Lung (tissue), 12 donors: ENCODE results near the gene SEPTIN3. TPM values are rescaled to one million over a fixed set of nuclear protein-coding genes. Genes with fewer than 3 reads are reported as not detected.

Source experiments
- ATAC-seq: fragments of 200-7000 bp; cut with Tn5 transposase; one replicate; pipeline ENCODE4 v1.9.1; 2020; ENCODE audit warnings: moderate number of reproducible peaks; ENCODE audit not compliant: insufficient read depth, low FRiP score
- DNase-seq, 3 donors: peaks; one replicate each; pipeline ENCODE4 v3.0.0-alpha.2; 2013 to 2017
- H3K27ac ChIP-seq, 2 donors: one replicate each; pipeline ENCODE4 v1.5.1; 2013; ENCODE audit warnings: mild to moderate bottlenecking in 2 of 2, moderate library complexity in 2 of 2, control low read depth in 1 of 2, inconsistent platforms in 1 of 2, low read depth in 1 of 2, low read length in 1 of 2
- H3K27me3 ChIP-seq, 3 donors: one replicate each; pipeline ENCODE4 v1.5.1; 2013; ENCODE audit warnings: low read length in 2 of 3; ENCODE audit not compliant: control insufficient read depth in 3 of 3, insufficient read depth in 3 of 3
- H3K36me3 ChIP-seq, 4 donors: one replicate each; pipeline ENCODE4 v1.5.1; 2013; ENCODE audit warnings: low read length in 4 of 4, mild to moderate bottlenecking in 1 of 4, moderate library complexity in 1 of 4; ENCODE audit not compliant: control insufficient read depth in 4 of 4, insufficient read depth in 4 of 4
- H3K4me1 ChIP-seq, 5 donors: one replicate each; pipeline ENCODE4 v1.5.1; 2013; ENCODE audit warnings: low read length in 5 of 5, mild to moderate bottlenecking in 2 of 5, moderate library complexity in 1 of 5; ENCODE audit not compliant: control insufficient read depth in 5 of 5, insufficient read depth in 5 of 5
- H3K4me3 ChIP-seq: one replicate; pipeline ENCODE4 v1.5.1; 2013; ENCODE audit warnings: mild to moderate bottlenecking, control low read depth, moderate library complexity
- H3K9ac ChIP-seq, 2 donors: one replicate each; pipeline ENCODE4 v1.5.1; 2013; ENCODE audit warnings: low read length in 2 of 2, control low read depth in 1 of 2; ENCODE audit not compliant: insufficient read depth in 1 of 2
- H3K9me3 ChIP-seq, 4 donors: one replicate each; pipeline ENCODE4 v1.5.1; 2013; ENCODE audit warnings: low read length in 3 of 4, mild to moderate bottlenecking in 1 of 4, moderate library complexity in 1 of 4; ENCODE audit not compliant: control insufficient read depth in 4 of 4, insufficient read depth in 3 of 4
- CTCF ChIP-seq: IDR thresholded peaks from 2 replicates; pipeline ENCODE4 v1.5.1; 2012; ENCODE audit warnings: mild to moderate bottlenecking; ENCODE audit errors: control extremely low read depth, extremely low read depth
- WGBS, 2 donors: extraction: QIAGEN DNeasy Blood & Tissue Kit; methylation state at CpG; one replicate each; pipeline ENCODE4 v1.1.7; 2013; 5-methylcytosine and 5-hydroxymethylcytosine counted together
- polyA plus RNA-seq, 2 donors: library from polyadenylated mRNA; stranded (reverse); fragments of 200-250 nt; gene quantifications; one replicate each; pipeline ENCODE4 v1.2.1, GENCODE V29; 2013
- total RNA-seq, 2 donors: library from RNA; depleted of rRNA in 1 of 2; stranded (reverse); fragments of >200 nt in 1 of 2; gene quantifications; one replicate each; pipeline ENCODE4 v1.2.1, GENCODE V29; 2014 to 2021
- donor health status: control.
- donor health status: control.
- donor health status: Bipolar disorder and iron deficiency.
- donor health status: healthy.
- donor health status: DM: yes; HTN: yes; CAD: no.

The SEPTIN3 gene
- total and polyA plus RNA-seq, 4 donors: 0.31 to 1.3 (median 0.56) TPM

- DNase-seq: no peak
These were observed 26.0 kb downstream of the SEPTIN3 start for GRCh38 chr22:41995211-41995610.

GRCh38 chr22:41996826-41997225, 27.6 kb downstream of the SEPTIN3 start:
- Histone ChIP-seq H3K9me3 (peaks cover 0 to 2% (median 0%) of the 10 kb centered on the region in 4 donors), H3K4me1 (peaks cover 0 to 5% (median 0%) of the 10 kb centered on the region in 5 donors), H3K27ac (no peak overlapping the region), H3K9ac (no peak overlapping the region), H3K4me3 (no peak overlapping the region), H3K36me3 (no peaks in the 10 kb centered on the region), H3K27me3 (no peaks in the 10 kb centered on the region)
- 85 to 91% methylated on average over 5 of the region's 5 CpGs for WGBS, 2 donors
- no peak for DNase-seq
- no peak for TF ChIP-seq CTCF
- no peak for ATAC-seq

More at GRCh38 chr22:41995211-41995610, 26.0 kb downstream of the SEPTIN3 start:
- H3K27me3 ChIP-seq: no peaks in the 10 kb centered on the region
- H3K27ac ChIP-seq: no peak overlapping the region
- TF ChIP-seq CTCF: no peak
- ATAC-seq: no peak
- WGBS, 2 donors: 67 to 70% methylated on average over 3 of the region's 3 CpGs
- no peak overlapping the region for H3K9ac ChIP-seq
- peaks cover 0 to 5% (median 0%) of the 10 kb centered on the region in 5 donors for H3K4me1 ChIP-seq
- no peaks in the 10 kb centered on the region for H3K9me3 ChIP-seq
- H3K4me3 ChIP-seq: no peak overlapping the region
- no peaks in the 10 kb centered on the region for H3K36me3 ChIP-seq

DNA sequence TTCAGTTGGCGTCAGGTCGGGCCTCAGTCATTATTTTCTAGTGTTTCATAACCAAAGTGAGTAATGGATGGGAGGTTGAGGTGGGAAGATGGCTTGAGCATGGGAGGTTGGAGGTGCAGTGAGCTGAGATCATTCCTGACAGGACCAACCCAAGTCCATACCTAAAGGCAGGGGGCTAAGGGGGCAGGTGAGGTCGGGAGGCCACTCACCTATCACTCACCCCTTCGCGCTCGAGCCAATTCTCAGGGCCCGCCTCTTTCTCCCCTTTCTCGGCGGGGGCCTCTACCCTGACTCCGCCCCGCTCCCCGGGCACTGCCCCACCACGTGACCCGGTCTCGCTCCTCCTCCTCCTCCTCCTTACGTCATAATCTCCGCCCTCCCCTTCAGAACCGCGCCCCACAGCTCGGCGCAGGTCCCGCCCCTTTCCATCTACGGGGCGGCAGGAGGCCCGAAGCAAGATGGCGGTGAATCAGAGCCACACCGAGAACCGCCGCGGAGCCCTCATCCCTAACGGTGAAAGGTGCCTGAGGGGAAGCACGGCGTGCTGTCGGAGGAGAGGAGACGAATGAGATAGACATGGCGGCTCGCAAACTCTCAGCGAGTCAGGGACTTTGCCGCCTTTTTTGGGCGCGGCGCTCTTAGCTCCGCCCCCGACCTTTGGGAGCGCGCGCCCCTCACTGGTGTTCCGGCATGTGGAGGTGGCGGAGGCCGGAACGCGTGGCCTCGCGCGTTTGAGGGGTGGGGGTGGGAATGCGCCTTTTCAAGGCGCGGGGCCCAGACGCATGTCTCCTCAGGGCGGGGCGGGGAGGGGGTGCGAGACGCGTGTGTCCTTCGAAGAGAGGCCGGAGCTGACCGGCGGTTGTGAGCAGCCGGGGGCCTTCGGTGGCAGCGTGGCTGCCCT, 29.4 kb downstream of the SEPTIN3 start, which contains the start of gene WBP2NL:
TSS of gene WBP2NL (plus strand) at position 428 of the 901 bp plus-strand sequence. CDS start at position 459, 31 bp downstream.
- no peak for TF ChIP-seq CTCF
- no peak within 1 kb of the TSS for H3K9ac ChIP-seq
- H3K4me3 ChIP-seq: peak within 1 kb of the TSS; percentile 62
- no peaks in the 10 kb centered on the region for H3K27me3 ChIP-seq
- WGBS, 2 donors: 26 to 33% methylated on average over 71 of the region's 71 CpGs
- no peaks in the 10 kb centered on the region for H3K36me3 ChIP-seq
- DNase-seq: peak; percentile 67 to 84 (median 72)
- peaks cover 0 to 3% (median 0%) of the 10 kb centered on the region in 4 donors for H3K9me3 ChIP-seq
- H3K27ac ChIP-seq: peak within 1 kb of the TSS in 1 of 2 donors; percentile 69
- ATAC-seq: peak; percentile 90
- H3K4me1 ChIP-seq: peaks cover 0 to 5% (median 0%) of the 10 kb centered on the region in 5 donors
